Keratinocyte (primary cell): ENCODE data around the gene AHNAK2.

Experiments used
- EZH2 ChIP-seq: IDR thresholded peaks from one replicate; pipeline ENCODE4 v1.6.1; 2012; ENCODE audit warnings: inconsistent platforms, mild to moderate bottlenecking, low read length, moderate library complexity
- TF ChIP-seq, protein P1 (sequence below), 3 experiments: IDR thresholded peaks in 1 of 3; conservative IDR thresholded peaks in 1 of 3; optimal IDR thresholded peaks in 1 of 3; 2 replicates in 2 of 3; 3 replicates in 1 of 3; pipeline versions ENCODE3 to v1.5.1; 2011; ENCODE audit warnings: low read length in 3 of 3, mild to moderate bottlenecking in 3 of 3, moderate library complexity in 2 of 3, control low read depth in 1 of 3, inconsistent platforms in 1 of 3; ENCODE audit not compliant: insufficient read depth in 2 of 3; ENCODE audit errors: extremely low read depth in 1 of 3

DNA sequence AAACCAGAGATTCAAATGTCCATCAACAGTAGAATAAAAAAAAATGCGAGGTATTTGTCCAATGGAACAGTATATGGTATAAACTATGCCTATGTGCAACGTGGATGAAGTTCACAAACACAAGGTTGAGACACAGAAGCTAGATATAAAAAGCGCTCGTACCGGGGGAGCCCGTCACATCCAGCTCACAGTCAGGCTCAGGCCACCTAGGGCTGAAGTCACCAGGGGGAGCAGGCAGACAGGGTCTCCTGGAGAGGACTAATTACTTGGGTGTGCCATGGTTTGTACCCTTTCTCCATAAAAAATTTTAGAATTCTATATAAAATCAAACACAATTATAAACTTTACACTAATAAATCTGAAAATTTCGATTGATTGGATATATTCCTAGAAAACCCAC, 13.6 kb downstream of the AHNAK2 start:
- TF ChIP-seq, protein P1, sequence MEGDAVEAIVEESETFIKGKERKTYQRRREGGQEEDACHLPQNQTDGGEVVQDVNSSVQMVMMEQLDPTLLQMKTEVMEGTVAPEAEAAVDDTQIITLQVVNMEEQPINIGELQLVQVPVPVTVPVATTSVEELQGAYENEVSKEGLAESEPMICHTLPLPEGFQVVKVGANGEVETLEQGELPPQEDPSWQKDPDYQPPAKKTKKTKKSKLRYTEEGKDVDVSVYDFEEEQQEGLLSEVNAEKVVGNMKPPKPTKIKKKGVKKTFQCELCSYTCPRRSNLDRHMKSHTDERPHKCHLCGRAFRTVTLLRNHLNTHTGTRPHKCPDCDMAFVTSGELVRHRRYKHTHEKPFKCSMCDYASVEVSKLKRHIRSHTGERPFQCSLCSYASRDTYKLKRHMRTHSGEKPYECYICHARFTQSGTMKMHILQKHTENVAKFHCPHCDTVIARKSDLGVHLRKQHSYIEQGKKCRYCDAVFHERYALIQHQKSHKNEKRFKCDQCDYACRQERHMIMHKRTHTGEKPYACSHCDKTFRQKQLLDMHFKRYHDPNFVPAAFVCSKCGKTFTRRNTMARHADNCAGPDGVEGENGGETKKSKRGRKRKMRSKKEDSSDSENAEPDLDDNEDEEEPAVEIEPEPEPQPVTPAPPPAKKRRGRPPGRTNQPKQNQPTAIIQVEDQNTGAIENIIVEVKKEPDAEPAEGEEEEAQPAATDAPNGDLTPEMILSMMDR (optimal IDR thresholded peaks at IDR 0.05 in 1 of 3, IDR thresholded peaks at IDR 0.05 in 1 of 3, conservative IDR thresholded peaks at IDR 0.05 in 1 of 3; ENCODE audit: extremely low read depth in 1 of 3, insufficient read depth in 2 of 3, low read length in 3 of 3), result no peak
- TF ChIP-seq EZH2, result no peak
